IPS DF 19.7 (cell line): ENCODE results near the gene SBF1.

Experiments used
- DNase-seq: peaks from one replicate; pipeline ENCODE4 v3.0.0-alpha.2; 2013; ENCODE audit warnings: low read depth, low spot score

The SBF1 gene

DNA sequence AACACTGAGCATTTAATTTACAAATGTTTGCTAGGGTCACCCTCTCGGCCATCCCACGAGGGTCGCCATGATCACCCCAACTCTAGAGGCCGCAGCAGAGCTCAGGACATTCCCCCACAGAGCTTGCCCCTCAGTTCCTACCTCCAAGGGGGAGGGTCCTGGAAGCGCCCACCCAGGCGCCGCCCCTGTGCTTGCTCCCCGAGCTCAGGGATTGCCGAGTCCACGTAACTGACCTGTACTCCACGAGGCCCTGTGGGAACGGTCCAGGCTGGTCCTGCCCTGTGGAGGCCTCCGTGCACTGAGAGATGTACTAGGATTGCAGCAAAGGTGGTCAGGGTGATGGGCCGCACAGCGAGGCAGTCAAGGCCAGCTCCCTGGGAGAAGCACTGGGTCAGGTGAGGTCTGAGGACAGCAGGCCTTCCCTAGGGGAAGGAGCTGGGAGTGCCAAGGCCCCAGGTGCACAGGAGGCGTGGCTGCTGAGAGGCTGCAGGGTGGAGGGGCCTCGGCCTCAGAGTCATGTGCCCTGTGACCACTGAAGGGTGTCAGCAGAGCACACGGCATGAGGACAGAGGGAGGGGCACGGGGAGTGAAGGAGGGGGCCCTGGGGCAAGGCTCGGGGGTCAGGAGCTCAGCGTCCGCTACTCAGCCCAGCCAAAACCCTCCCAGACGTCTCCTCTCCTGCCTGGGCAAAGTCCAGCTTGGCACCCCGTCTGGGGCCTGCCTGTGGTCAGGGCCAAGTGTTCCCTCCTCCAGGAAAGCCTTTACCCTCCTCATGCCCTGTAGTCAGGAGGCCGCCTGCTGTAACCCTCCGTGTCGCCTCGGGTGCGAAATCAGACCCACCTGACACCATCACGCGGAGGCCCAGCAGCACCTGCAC is 9.4 kb upstream of the SBF1 start:
- no peak for DNase-seq

DNA sequence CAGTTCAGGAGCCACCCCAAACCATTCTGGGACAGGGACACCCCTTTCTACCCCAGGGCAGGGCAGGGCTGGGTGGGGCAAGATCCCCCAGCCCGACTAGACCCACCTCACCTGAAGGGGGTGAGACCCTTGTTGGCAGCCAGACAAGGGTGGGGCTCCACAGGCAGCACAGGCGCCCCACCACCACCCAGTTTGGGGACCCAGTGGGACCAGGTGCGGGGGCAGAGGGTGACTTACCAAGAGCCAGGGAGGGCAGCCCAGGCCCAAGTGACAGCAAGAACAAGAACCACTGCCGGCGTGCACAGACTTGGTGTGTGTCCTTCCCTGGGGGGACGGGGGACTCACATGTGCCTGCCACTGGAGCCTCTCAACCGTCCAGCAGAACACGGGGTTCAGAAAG is 8.7 kb upstream of the SBF1 start:
- no peak for DNase-seq

DNA sequence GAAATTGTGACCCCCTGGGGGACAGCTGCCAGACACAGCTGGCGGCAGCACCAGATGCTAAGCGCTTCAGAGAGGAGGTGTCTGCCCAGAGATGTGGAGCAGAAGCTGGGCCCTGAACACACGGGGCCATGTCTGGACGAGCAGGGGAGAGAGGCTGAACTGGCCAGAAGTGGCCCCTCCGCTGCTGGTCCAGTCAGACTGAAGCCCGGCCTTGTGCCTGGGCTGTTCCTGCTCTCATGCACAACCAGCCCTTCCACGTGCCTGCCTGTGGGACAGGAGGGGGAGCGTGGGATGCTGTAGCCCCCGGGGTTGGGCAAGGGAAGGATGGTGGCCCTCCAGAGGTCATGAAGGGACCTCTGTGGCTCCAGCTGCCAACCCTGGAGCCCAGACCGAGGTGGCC is 8.3 kb upstream of the SBF1 start:
- no peak for DNase-seq

DNA sequence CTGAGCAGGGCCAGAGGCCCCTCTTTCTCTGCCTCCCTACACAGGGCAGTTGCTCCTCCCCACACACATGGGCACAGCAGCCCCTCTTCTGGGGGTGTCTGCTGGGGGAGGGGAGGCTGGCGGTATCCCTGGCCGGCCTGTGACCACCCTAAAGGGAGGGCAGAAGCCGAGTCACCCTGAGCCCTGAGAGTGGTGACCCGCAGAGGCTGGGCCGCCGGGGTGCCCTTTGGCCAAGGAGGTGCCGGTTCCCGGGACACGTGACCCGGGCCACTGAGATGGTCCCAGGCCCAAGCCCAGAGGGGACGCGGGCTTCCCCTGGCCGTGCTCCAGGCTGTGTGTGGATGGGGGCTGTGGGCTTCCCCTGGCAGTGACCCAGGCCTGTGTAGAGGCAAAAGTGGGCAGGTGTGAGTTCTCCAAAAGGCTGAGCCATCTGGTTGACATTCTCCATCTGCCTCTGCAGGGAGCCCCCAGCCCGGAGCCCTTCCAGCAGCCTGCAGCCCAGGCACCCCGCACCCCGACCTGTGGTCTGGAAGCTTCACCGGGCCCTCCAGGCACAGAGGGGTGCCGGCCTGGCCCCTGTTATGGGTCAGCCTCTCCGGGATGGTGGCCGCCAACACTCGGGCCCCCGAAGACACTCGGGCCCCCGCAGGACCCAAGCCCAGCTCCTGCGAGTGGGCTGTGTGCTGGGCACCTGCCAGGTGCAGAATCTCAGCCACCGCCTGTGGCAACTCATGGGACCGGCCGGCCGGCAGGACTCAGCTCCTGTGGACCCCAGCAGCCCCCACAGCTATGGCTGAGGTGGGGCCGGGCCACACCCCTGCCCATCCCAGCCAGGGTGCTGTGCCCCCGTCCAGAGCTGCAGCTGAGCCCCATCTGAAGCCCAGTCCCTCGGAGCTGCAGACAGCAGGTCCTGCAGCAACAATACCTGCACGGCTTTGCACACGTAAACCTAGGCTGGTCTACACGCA is 7.6 kb upstream of the SBF1 start:
- no peak for DNase-seq

DNA sequence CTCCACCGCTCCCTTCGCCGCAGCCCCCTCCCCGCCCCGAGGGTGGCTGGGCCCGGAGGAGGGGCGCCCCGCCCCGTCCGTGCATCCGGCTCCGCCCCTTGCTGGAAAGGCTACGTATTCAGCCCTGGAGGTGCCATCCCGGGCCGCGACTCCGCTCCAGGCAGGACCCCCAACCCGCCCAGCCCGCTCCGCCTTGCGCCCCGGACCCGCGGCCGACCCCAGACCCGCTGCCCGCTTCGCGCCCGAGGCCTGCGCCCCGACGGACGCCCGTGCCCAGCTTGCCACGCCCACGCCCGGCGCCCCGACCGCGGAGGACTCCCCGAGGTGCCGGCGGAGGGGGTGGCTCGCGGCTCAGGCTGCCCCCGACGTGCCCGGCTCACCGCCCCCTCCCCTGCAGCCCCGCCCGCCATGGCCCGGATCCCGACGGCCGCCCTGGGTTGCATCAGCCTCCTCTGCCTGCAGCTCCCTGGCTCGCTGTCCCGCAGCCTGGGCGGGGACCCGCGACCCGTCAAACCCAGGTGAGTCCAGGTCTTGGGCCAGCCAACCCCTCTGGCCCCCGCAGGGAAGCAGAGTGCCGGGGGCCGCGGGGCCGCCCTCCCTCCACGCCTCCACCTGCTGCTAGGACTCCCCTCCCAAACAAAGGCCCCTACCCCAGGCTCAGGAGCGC is 6.7 kb upstream of the SBF1 start, which contains the start of gene ADM2:
ADM2 (plus strand) TSS at position 104 of the 667 bp plus-strand sequence; CDS start at position 409, 305 bp downstream.
- no peak for DNase-seq

DNA sequence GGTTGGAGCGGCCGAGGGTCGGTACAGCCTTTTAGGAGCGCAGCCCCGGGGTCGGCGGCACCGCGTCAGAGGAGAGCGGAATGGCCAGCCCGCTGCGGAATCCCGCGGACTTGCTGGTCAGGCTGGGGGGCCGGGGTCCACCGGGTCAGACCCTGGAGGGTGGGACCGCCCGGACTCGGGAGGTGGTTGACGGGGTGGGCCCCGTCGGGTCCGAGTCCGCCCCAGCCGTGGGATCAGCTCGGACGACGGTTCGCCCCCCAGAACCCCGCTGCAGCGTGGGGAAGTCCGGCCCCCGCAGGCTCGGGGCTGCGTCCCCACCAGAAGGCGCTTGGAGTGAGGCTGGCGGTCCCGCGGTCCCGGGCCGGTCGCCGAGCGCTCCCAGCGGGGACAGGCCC is 6.2 kb upstream of the SBF1 start:
- DNase-seq, result no peak

DNA sequence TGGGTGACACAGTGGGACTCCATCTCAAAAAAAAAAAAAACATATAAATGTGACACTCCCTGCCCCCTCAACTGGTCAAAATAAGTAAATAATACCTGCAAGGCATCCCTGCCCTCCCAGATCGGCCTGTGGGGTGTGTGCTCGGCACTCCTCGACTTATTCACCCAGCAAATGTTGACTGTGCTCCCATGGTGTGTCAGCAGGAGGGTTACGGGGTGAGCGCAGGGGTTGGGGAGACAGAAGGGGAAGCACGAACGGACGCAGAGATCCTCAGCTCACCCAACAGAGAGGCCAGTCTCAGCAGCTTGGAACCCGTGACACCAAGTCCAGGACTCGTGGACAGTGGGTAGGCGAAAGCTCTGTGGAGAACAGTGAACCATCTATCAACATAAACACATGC is 4.9 kb upstream of the SBF1 start:
- DNase-seq, result no peak

DNA sequence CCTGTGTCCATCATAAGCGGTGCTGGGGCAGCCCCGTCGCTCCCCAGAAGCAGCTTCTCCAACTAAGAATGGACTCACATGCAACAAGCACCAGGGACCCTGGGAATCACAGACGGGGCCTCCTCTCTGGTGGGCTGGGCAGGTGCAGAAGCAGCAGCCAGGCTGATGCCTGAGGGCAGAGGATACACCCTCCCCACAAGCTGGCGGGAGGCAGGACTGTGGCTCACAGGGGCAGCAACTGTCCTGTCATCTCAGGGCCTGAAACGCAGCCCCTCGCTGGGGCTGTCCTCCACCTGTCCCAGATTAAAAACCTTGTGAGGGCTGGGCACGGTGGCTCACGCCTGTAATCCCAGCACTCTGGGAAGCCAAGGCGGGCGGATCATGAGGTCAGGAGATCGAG is 3.1 kb upstream of the SBF1 start:
- DNase-seq, result no peak

DNA sequence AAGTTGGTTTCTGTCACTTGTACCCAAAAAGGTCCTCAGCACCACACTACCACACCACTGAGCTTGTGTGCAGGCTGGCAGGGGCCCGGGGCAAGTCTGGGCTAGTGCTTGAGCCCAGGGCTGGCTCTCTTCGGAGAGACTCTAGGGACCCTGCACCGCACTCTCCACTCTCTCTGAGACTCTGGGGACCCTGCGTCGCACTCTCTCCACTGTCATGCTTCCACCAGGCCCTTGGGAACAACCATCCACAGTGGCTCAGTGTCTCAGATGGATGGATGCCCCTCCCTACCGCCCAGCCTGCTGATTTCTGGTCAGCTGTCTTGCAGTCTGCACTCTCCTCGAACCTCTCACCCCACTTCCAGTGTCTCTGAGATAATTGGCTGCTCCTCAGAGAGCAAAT is 2.0 kb upstream of the SBF1 start:
- no peak for DNase-seq

DNA sequence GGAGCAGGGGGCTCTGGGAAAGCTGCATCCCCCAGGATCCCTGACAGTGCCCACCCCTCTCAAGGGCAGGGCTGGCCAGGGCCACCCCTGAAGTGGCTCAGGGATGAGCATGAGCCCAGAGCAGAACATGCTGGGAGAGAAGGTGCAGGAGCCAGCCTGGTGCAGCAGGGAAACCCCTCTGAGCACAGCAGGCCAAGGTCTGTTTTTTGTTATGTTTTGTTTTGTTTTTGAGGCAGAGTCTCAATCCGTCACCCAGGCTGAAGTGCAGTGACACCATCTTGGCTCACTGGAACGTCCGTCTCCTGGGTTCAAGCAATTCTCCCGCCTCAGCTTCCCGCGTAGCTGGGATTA is 792 bp upstream of the SBF1 start:
- DNase-seq, result no peak

DNA sequence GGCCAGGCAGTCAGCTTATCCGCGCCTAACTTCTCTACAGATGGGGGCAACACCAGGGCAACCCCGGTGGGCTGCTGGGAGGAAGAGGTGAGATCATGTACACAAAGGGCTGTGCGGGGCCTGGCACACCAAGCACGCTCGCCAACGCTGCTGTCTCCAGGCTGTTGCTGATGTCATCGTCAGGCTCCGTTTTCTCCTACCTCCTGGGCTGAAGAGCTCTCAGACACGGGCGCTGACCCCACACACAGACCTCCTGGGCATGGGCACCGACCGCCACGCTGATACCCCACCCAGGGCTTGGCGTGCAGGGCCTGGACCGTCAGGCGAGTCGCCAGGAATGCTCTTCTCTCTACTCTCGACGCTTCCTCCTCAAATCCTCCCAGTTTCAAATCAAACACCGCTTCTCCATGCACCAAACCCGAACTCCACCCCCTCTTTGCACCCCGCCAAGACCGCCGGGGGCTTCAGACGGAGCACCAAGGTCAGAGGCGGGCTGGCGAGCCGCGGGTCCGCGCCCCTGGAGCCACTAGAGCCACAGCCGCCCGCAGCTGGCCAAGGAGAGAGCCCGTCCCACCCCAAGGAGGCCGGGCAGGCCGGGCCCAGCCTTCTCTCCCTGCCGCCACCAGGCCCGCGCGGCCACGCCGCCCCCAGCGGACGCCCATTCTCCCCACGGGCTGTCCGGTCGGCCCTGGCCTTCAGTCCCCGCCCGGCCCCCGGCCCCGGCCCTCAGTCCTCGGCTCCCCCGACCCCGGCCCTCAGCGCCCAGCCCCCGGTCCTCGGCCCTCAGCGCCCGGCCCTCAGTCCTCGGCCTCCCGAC is 772 bp downstream of the SBF1 start:
- DNase-seq, result no peak

DNA sequence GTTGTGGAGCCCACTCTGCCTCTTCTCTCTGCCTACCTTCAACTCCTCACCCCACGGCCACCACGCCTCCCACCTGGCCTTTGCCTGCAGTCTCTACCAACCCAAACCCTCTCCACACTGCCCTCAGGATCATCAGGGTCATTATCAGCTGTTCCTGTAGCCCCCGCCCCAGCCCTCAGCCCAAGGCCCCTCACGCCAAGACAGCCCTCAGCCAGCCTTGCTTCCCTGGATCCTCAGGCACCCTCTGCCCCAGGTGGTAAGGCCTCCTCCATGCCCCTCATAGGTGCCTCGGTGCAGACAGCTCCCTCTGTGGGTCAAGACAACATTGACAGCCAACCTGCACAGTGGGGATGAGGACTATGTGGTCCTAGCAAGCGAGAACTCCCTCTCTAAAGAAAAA is 1.7 kb downstream of the SBF1 start:
- no peak for DNase-seq

DNA sequence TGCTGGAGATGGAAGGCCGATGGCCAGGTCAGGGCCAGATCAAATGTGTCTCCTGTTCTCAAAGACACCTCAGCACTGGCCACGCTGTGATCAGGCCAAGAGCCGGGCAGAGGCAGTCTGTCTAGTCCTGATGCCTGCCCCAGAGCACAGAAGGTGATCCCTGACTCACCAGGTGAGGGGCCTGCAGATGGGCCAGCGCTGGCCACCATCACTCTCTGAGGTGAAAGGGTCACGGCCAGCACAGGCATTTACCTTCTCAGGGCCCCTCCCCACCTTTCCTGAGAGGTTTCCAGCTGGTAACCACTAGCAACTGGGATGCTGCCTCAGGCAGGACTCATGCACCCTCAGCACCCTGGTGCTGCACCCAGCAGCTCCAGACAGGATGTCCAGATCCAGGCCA is 2.9 kb downstream of the SBF1 start:
- no peak for DNase-seq

DNA sequence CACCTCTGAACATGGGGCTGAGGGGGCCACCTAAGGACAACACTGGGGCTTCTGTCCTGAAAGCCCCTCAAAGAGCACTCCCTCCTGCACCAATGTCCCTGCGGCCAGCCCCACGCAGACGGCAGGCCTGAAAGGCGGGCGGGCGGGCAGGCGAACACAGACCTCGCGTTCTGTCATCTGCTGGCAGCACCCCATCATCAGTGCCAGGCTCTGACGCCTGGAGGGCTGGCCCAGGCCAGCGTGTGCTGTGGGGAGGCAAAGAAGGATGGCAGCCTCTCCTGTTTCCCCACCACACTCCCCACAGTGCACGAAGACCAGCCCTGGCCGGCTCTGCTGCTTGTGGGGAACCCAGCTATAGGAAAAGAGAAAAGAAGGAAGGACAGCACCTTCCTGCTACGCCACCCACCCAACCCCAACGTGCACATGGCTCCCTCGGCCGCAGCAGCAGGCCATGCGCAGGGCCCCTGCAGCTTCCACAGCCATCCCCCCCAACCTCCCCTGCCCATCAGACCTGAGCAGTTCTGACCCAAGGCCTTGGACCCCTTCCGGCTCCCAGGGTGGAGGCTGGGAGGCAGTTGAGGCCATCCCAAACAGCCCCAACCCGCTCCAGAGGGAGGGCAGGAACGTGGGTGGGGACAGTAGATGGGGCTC is 3.5 kb downstream of the SBF1 start:
- no peak for DNase-seq

DNA sequence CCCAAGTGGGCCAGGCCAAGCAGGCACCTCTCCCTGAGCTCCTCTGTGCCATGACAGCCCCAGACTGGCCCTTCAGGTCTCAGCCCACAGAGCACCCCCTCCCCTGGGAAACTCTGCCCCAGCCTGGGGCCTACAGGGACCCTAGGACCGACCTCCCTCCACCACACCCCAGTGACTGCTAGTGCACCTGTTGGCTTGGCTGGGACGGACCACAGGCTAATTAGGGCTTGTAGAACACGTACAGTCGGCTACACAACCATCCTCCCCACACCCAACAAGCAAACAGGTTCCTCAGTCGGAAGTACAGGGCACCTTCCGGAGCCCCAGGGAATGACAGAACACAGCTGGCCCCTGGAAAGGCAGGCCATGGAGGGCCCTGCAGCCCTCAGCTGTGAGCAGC is 4.3 kb downstream of the SBF1 start:
- DNase-seq, result no peak

DNA sequence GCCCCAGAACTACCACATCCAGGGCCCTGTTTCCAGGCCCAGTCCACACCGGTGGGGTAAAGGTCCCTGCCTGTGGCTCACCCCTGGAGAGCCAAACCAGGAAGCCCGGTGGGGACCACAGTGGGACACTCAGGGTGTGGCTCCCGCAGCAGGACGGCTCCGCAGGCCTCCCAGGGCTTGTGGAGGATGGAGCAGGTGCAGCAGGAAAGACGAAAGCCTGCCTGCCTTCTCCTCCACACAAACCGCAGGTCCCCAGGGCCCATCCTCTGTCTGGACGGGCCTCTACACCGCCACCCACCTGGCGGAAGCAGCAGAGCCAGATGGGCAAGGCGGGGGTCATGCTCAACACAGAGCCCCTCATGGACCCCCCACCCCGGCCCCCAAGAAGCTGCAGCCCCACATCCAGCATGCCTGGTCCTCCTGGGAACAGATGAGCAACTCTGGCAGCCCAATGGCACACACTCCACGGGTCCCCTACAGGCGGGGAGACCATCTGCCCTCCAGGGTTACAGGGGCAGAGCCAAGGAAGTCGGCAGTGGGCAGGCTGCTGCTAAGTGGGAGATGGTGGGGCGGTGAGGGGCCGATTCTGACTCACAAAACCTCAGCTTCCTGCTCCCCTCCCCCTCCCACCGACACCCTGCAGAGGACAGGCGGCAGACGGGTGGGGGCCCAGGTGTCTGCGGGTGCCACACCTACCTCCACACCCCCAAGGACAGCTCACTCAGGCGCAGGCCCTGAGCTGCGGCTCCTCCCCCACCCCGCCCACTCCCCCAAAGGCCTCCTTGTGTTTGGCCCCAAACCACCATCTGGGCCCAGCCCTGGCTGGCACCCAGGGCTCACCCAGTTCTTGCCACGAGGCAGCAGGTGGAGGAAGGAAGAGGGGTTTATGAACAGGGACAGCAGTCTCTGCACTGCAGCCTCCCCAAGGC is 5.2 kb downstream of the SBF1 start:
- no peak for DNase-seq

DNA sequence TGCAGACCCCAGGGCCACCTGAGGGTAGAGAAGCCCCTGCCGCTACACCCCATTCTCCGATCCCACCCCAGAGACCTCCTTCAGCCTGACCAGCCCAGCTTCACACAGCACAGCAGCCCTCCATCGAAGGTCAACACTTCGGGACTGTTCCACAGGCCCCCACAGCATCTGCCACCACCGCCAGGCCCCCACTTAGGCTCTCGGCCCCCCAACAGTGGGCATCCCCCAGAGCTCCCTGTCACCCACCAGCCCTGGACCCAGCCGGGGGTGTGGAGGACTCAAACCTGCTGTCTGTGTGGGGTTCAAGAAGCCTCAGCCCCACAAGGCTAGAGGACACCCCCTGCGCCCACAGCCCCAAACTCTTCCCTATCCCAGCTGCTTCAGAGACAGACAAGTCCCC is 6.2 kb downstream of the SBF1 start:
- no peak for DNase-seq

DNA sequence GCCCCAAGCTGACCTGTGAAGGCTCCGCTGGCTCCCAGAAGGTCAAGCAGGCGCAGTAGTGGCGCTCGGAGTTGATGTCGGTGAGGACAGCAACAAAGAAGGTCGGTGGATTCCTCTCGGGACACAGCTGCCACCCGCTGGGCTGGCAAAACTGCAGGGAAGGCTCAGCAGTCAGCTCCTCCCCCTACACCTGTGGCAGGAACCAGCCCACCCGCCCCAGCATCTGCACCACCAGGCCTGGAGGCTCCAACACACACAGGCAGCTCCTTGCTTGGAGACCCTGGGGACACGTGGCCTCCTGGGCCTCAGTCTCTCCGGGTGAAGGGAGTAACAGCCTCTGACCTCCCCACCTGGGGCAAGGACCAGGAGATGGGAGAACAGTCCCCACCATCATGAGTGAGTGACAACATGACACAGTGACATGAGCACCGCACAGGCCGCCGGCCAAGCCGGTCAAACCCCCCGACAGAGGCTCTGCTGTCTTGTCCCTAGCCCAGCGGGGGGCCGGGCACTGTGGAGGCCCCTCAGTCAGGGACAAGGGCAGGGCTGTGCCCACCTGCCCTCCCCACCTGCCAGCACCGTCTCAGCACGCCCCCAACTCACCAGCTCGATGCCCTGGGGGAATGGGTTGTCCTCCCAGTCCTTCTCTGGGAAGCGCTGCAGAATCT is 6.9 kb downstream of the SBF1 start:
- DNase-seq, result no peak

DNA sequence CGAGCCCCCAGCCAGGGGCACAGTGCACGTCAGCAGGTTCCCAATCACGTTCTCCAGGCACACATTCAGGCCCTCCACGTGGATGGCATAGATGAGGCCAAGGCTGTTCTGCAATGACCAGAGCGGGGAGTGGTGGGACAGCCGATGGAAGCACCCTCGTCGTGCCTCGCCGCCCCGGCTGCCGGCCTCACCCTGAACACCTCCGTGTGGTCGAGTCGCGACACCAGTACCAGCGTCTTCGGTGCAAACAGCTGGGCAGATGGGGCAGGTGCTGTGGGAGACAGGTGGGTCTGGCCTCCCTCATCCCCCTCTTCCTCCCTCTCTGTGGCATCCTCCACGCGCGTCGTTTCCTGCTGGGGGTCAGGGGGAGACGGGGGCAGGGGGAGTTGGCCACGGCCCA is 7.5 kb downstream of the SBF1 start:
- no peak for DNase-seq
